ENCODE results near the gene TMEM266.

The TMEM266 gene

GRCh38 chr15:76184650-76185035 is 124.9 kb downstream of the TMEM266 start:
- Histone ChIP-seq H3K79me2 (ENCODE audit: control insufficient read depth, insufficient read depth, low read length, unreplicated experiment) (no peaks in the 10 kb centered on the region), H3K4me3 (ENCODE audit: low read depth, low read length) (no peak overlapping the region), H3K27ac (ENCODE audit: low read depth, low read length) (no peak overlapping the region), H3K36me3 (ENCODE audit: insufficient read depth, low read length) (no peaks in the 10 kb centered on the region), H3K4me1 (ENCODE audit: control insufficient read depth, insufficient read depth, low read length, unreplicated experiment) (peaks cover 20% of the 10 kb centered on the region), H2AFZ (ENCODE audit: low read length, unreplicated experiment) (no peak overlapping the region), H3K27me3 (ENCODE audit: insufficient read depth, low read length) (no peaks in the 10 kb centered on the region)

- Histone ChIP-seq H3K27me3 (ENCODE audit: insufficient read depth, low read length) (no peaks in the 10 kb centered on the region), H2AFZ (ENCODE audit: low read length, unreplicated experiment) (peak overlapping the region; percentile 23), H3K79me2 (ENCODE audit: control insufficient read depth, insufficient read depth, low read length, unreplicated experiment) (no peaks in the 10 kb centered on the region), H3K27ac (ENCODE audit: low read depth, low read length) (0 out of 2 replicates have a peak overlapping the region, but pooled peaks have one; percentile 17), H3K4me1 (ENCODE audit: control insufficient read depth, insufficient read depth, low read length, unreplicated experiment) (peaks cover 20% of the 10 kb centered on the region), H3K4me3 (ENCODE audit: low read depth, low read length) (no peak overlapping the region), H3K36me3 (ENCODE audit: insufficient read depth, low read length) (no peaks in the 10 kb centered on the region)
These were observed 125.9 kb downstream of the TMEM266 start for GRCh38 chr15:76185716-76186115.

- H3K79me2 ChIP-seq (ENCODE audit: control insufficient read depth, insufficient read depth, low read length, unreplicated experiment) = no peaks in the 10 kb centered on the region
These were observed 127.4 kb downstream of the TMEM266 start for GRCh38 chr15:76187163-76187562.

DNA sequence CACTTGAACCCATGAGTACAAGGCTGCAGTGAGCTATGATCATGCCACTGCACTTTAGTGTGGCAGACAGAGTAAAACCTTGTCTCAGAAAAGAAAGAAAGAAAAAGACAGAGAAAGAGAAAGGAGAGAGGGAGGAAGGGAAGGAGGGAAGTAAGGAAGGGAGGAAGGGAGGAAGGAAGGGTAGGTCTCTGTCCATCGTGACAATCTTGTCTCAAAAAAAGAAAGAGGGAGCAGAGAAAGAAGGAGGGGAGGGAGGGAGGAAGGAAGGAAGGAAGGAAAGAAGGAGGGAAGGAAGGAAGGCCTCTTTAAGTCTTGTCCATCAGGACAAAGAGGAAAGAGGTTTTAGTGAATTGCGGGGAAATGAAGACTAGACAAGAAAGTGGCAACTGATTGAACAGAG is 129.3 kb downstream of the TMEM266 start:
- Histone ChIP-seq H2AFZ (ENCODE audit: low read length, unreplicated experiment) (no peak overlapping the region), H3K4me3 (ENCODE audit: low read depth, low read length) (no peak overlapping the region)

More at GRCh38 chr15:76187163-76187562, 127.4 kb downstream of the TMEM266 start:
- no peaks in the 10 kb centered on the region for H3K36me3 ChIP-seq (ENCODE audit: insufficient read depth, low read length)
- H2AFZ ChIP-seq (ENCODE audit: low read length, unreplicated experiment) = no peak overlapping the region
- no peaks in the 10 kb centered on the region for H3K27me3 ChIP-seq (ENCODE audit: insufficient read depth, low read length)
- no peak overlapping the region for H3K4me3 ChIP-seq (ENCODE audit: low read depth, low read length)
- no peak overlapping the region for H3K27ac ChIP-seq (ENCODE audit: low read depth, low read length)
- H3K4me1 ChIP-seq (ENCODE audit: control insufficient read depth, insufficient read depth, low read length, unreplicated experiment) = peaks cover 20% of the 10 kb centered on the region

DNA sequence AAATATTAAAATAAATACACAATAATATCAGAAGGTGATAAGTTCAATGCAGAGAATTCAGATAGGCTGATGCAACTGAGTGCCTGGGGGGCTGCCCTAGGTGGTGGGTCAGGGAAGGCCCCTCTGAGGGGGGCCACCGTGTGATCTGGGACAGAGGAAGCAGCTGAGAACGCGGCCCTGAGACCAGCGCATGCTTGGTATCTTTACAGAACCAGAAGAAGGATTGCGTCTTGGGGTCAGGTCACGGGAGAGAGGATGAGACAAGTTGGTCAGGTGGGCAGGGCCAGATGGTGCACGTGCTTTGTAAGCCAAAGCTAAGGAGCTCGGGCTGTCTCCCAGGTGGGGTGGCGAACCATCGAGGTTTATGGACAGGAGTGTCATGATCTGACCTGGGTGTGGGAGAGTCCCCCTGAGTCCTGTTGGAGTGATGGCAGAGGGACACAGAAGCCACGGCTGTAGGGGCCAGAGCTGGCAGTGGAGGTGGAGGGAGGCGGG is 130.3 kb downstream of the TMEM266 start:
- no peaks in the 10 kb centered on the region for H3K27me3 ChIP-seq (ENCODE audit: insufficient read depth, low read length)
- no peaks in the 10 kb centered on the region for H3K79me2 ChIP-seq (ENCODE audit: control insufficient read depth, insufficient read depth, low read length, unreplicated experiment)
- no peaks in the 10 kb centered on the region for H3K36me3 ChIP-seq (ENCODE audit: insufficient read depth, low read length)
- H2AFZ ChIP-seq (ENCODE audit: low read length, unreplicated experiment) = no peak overlapping the region
- H3K27ac ChIP-seq (ENCODE audit: low read depth, low read length) = no peak overlapping the region
- no peak overlapping the region for H3K4me3 ChIP-seq (ENCODE audit: low read depth, low read length)
- H3K4me1 ChIP-seq (ENCODE audit: control insufficient read depth, insufficient read depth, low read length, unreplicated experiment) = peaks cover 14% of the 10 kb centered on the region

More for the DNA sequence above, 129.3 kb downstream of the TMEM266 start:
- Histone ChIP-seq H3K79me2 (ENCODE audit: control insufficient read depth, insufficient read depth, low read length, unreplicated experiment) (no peaks in the 10 kb centered on the region), H3K27ac (ENCODE audit: low read depth, low read length) (no peak overlapping the region), H3K36me3 (ENCODE audit: insufficient read depth, low read length) (no peaks in the 10 kb centered on the region), H3K4me1 (ENCODE audit: control insufficient read depth, insufficient read depth, low read length, unreplicated experiment) (peaks cover 17% of the 10 kb centered on the region), H3K27me3 (ENCODE audit: insufficient read depth, low read length) (no peaks in the 10 kb centered on the region)

DNA sequence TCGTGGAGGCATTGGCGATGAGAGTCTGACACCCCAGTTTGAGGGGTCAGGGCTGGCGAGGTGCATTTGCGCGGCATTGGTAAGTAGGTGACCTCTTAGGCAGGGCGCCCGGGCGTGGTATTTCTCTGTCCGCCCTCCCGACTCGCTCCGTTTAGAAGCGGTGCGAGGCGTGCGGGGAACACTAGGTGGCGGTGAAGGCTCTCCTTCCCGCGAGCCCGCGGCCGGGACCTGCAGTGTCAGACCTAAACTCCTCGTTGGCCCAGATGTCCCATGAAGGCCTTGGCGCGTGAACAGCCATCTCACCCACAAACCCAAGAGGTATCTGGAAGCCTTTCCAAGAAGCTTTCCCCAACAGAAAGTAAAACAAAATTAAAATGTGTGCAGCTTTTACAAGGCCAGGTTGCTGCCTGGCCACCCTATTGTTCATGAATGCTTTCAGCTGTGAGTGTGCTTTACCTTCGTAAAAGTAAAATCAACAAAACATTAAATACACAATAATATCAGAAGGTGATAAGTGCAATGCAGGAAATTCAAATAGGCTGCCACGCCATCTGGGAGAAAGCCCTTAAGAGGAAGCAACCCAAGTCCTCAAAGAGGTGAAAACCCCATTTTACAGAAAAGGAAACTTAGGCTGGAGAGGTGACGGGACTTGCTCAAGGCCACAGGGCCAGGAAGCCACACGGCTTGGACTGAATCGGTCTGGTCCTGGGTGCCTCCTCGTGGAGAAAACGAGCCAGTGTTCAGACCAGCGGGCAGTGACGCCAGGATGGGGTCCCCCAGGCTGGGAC is 131.2 kb downstream of the TMEM266 start:
- Histone ChIP-seq H3K36me3 (ENCODE audit: insufficient read depth, low read length) (no peaks in the 10 kb centered on the region), H2AFZ (ENCODE audit: low read length, unreplicated experiment) (no peak overlapping the region), H3K27ac (ENCODE audit: low read depth, low read length) (no peak overlapping the region), H3K4me3 (ENCODE audit: low read depth, low read length) (no peak overlapping the region), H3K4me1 (ENCODE audit: control insufficient read depth, insufficient read depth, low read length, unreplicated experiment) (peaks cover 8% of the 10 kb centered on the region), H3K27me3 (ENCODE audit: insufficient read depth, low read length) (no peaks in the 10 kb centered on the region), H3K79me2 (ENCODE audit: control insufficient read depth, insufficient read depth, low read length, unreplicated experiment) (no peaks in the 10 kb centered on the region)

DNA sequence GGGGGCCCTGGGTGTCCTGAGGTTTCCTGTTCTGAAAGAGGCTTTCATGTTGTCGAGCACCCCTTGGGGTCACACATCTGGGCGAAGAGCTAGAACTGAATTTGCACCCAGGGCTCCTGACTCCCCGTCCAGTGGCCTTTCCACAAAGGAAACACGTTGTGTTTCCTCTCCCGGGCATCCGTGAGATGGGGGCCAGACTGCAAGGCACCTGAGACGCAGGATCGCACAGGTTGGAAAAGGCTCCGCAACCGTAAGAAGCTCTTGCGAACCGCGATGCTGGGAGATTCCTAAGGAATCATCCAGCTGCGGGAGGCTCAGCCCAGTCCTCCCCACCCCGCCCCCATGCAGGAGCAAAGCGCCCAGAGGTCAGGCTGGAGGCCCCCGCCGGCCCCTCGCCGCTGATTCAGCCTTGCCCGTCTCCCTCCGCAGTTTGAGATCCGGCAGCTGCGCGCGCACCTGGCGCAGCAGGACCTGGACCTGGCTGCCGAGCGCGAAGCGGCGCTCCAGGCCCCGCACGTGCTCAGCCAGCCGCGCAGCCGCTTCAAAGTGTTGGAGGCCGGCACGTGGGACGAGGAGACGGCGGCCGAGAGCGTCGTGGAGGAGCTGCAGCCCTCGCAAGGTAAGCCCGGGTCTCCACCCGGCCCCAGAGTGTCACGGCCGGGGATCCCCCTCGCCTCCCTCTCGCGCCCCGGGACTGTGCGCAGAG is 131.9 kb downstream of the TMEM266 start:
- Histone ChIP-seq H3K27ac (ENCODE audit: low read depth, low read length) (no peak overlapping the region), H3K4me3 (ENCODE audit: low read depth, low read length) (no peak overlapping the region), H3K4me1 (ENCODE audit: control insufficient read depth, insufficient read depth, low read length, unreplicated experiment) (peaks cover 10% of the 10 kb centered on the region), H3K36me3 (ENCODE audit: insufficient read depth, low read length) (no peaks in the 10 kb centered on the region), H3K79me2 (ENCODE audit: control insufficient read depth, insufficient read depth, low read length, unreplicated experiment) (no peaks in the 10 kb centered on the region), H3K27me3 (ENCODE audit: insufficient read depth, low read length) (no peaks in the 10 kb centered on the region), H2AFZ (ENCODE audit: low read length, unreplicated experiment) (no peak overlapping the region)

DNA sequence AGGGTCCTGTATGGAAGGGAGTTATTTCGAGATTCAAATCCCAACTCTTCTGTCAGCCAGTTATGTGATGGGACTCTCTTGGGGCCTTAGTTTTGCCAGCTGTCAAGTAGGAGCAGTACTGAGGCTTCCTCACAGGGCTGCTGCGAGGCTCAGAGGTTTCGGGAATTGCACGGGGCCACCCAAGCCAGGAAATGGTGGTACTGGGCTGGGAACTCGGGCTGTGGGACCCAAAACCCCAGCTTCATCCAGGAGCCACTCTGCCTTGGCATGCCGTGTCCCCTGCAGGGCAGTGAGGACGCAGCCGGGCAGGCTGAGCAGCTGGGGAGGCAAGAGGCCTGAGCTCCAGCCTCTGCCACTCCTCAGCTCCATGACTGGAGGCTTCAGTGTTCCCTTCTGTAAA is 132.9 kb downstream of the TMEM266 start:
- Histone ChIP-seq H3K79me2 (ENCODE audit: control insufficient read depth, insufficient read depth, low read length, unreplicated experiment) (no peaks in the 10 kb centered on the region), H2AFZ (ENCODE audit: low read length, unreplicated experiment) (no peak overlapping the region), H3K4me1 (ENCODE audit: control insufficient read depth, insufficient read depth, low read length, unreplicated experiment) (peaks cover 20% of the 10 kb centered on the region), H3K27me3 (ENCODE audit: insufficient read depth, low read length) (no peaks in the 10 kb centered on the region), H3K4me3 (ENCODE audit: low read depth, low read length) (no peak overlapping the region), H3K36me3 (ENCODE audit: insufficient read depth, low read length) (no peaks in the 10 kb centered on the region), H3K27ac (ENCODE audit: low read depth, low read length) (no peak overlapping the region)

DNA sequence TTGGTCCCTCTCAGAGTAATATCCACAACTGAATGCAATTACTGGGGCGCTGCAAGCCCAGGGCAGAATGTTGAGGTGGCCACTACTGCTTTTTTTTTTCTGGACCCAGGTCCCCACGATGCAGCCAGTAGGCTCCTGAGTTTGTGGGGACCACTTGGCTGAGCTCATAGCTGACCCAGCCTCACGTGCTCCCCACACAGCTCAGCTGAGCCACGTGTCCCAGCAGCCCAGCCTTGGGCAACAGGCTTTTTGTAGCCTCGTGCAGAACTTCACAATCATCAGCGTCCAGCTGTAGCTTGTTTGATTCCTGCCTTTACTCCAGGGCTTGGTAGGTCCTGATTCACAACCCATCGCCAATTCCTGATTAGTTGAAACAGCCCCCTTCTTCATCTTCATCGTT is 134.1 kb downstream of the TMEM266 start:
- H3K27ac ChIP-seq (ENCODE audit: low read depth, low read length) = no peak overlapping the region
- no peaks in the 10 kb centered on the region for H3K27me3 ChIP-seq (ENCODE audit: insufficient read depth, low read length)
- no peaks in the 10 kb centered on the region for H3K79me2 ChIP-seq (ENCODE audit: control insufficient read depth, insufficient read depth, low read length, unreplicated experiment)
- H3K36me3 ChIP-seq (ENCODE audit: insufficient read depth, low read length) = no peaks in the 10 kb centered on the region
- no peak overlapping the region for H3K4me3 ChIP-seq (ENCODE audit: low read depth, low read length)
- H3K4me1 ChIP-seq (ENCODE audit: control insufficient read depth, insufficient read depth, low read length, unreplicated experiment) = peaks cover 32% of the 10 kb centered on the region
- no peak overlapping the region for H2AFZ ChIP-seq (ENCODE audit: low read length, unreplicated experiment)

DNA sequence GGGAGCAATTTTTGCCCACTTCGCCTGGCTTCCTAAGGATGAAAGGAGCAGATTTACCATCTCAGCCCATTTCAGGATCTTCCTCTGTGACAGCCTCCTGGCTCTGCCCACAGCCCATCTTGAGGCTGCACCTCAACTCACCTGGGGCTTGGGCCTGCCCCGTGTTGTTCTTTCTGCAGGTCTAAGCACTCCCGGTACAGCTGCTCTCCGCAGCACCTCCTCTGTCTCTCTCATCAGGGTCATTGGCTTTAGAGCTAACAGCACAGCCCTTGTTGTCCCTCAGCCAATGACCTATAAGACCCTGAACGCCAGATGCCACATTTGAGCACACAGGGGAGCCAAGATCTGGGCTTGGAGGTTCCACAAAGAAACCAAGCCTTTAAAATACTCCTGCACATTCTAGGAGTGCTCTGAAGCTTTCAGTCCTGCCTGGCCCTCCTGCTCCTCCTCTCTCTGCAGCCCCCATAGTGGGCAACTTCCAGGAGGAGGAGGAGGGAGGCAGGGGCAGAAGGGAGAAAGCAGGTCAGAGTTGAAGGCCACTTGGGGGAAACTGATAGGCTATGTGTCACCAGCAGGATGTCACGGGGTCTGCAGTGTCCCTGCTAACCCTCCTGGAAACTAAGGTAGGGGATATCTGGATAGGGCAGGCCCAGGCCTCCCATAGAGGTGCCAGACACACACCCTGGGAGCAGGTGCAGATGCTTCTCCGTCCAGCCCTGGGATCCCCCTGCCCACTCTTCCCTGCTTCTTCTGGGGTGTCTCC is 135.9 kb downstream of the TMEM266 start:
- Histone ChIP-seq H2AFZ (ENCODE audit: low read length, unreplicated experiment) (no peak overlapping the region), H3K27me3 (ENCODE audit: insufficient read depth, low read length) (no peaks in the 10 kb centered on the region), H3K4me3 (ENCODE audit: low read depth, low read length) (no peak overlapping the region), H3K4me1 (ENCODE audit: control insufficient read depth, insufficient read depth, low read length, unreplicated experiment) (peaks cover 38% of the 10 kb centered on the region), H3K36me3 (ENCODE audit: insufficient read depth, low read length) (no peaks in the 10 kb centered on the region), H3K79me2 (ENCODE audit: control insufficient read depth, insufficient read depth, low read length, unreplicated experiment) (no peaks in the 10 kb centered on the region), H3K27ac (ENCODE audit: low read depth, low read length) (no peak overlapping the region)
